Measurements from ENCODE around the gene PTPN14.

Gene PTPN14

GRCh38 chr1:214326406-214326805 is 225.0 kb downstream of the PTPN14 start:
- no peak for DNase-seq

GRCh38 chr1:214324896-214325800 is 226.3 kb downstream of the PTPN14 start:
- no peak for DNase-seq

GRCh38 chr1:214321705-214322453 is 229.5 kb downstream of the PTPN14 start:
- DNase-seq: no peak

GRCh38 chr1:214319938-214320337 is 231.5 kb downstream of the PTPN14 start:
- no peak for DNase-seq

- no peak for DNase-seq
Measured at GRCh38 chr1:214318956-214319736, 232.3 kb downstream of the PTPN14 start.

GRCh38 chr1:214318356-214318755 is 233.0 kb downstream of the PTPN14 start:
- DNase-seq: no peak

GRCh38 chr1:214317734-214318133 is 233.7 kb downstream of the PTPN14 start:
- no peak for DNase-seq

GRCh38 chr1:214317300-214317699 is 234.1 kb downstream of the PTPN14 start:
- DNase-seq: no peak

GRCh38 chr1:214316593-214316992 is 234.8 kb downstream of the PTPN14 start:
- DNase-seq: no peak

GRCh38 chr1:214314178-214314843 is 237.1 kb downstream of the PTPN14 start:
- no peak for DNase-seq

GRCh38 chr1:214312530-214313051 is 238.8 kb downstream of the PTPN14 start:
- no peak for DNase-seq

- no peak for DNase-seq
Measured at GRCh38 chr1:214310777-214311690, 240.4 kb downstream of the PTPN14 start.

GRCh38 chr1:214310010-214310409 is 241.4 kb downstream of the PTPN14 start:
- no peak for DNase-seq

GRCh38 chr1:214306269-214306668 is 245.1 kb downstream of the PTPN14 start:
- no peak for DNase-seq

GRCh38 chr1:214305164-214305751 is 246.1 kb downstream of the PTPN14 start:
- DNase-seq: no peak

GRCh38 chr1:214303141-214303930 is 248.1 kb downstream of the PTPN14 start:
- no peak for DNase-seq

GRCh38 chr1:214301526-214301925 is 249.9 kb downstream of the PTPN14 start:
- DNase-seq: no peak

- no peak for DNase-seq
Measured at GRCh38 chr1:214300149-214300780, 251.1 kb downstream of the PTPN14 start.

Measured in activated effector memory CD4-positive, alpha-beta T cell treated with Interleukin-2 at 50 U/mL for 16 hours (primary cell).